Panc1 (cell line): ENCODE results near the gene EML6.

Source experiments
- POLR2AphosphoS5 ChIP-seq: IDR thresholded peaks from 2 replicates; pipeline ENCODE4 v1.6.1; 2012; ENCODE audit warnings: mild to moderate bottlenecking, low read depth, low read length, moderate library complexity
- REST ChIP-seq, 2 experiments: IDR thresholded peaks; 2 replicates each; pipeline ENCODE4 v1.6.1; 2011 to 2012; ENCODE audit warnings: low read depth in 2 of 2, control low read depth in 1 of 2, low read length in 1 of 2, mild to moderate bottlenecking in 1 of 2, moderate library complexity in 1 of 2; ENCODE audit not compliant: insufficient read depth in 1 of 2
- SIN3A ChIP-seq: IDR thresholded peaks from 2 replicates; pipeline ENCODE4 v1.6.1; 2012; ENCODE audit warnings: low read depth, mild to moderate bottlenecking, low read length, moderate library complexity, borderline replicate concordance; ENCODE audit not compliant: insufficient read depth
- TF ChIP-seq, protein P1 (sequence below): fragments of 450-650 bp; IDR thresholded peaks from 2 replicates; pipeline ENCODE4 v1.5.1; 2017; ENCODE audit warnings: mild to moderate bottlenecking

DNA sequence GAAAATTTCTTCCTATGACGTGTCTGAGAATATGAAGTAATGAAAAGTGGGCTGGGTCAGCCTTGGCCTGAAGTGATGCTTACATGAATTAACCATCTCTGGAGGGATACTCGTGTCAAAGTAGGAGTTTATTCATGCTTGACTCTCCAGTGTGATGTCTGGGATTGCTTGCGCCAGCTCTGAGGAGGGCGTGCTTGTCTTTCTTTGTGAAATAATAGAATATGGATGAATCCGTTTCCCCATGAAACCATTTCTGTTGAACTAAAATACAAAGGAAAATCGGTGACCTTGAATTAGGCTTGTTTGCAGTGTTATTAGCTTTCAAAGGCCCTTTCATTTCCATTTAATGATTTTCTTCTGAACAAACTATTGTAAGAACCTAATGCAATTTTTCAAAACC is 77.9 kb downstream of the EML6 start:
- TF ChIP-seq, protein P1, sequence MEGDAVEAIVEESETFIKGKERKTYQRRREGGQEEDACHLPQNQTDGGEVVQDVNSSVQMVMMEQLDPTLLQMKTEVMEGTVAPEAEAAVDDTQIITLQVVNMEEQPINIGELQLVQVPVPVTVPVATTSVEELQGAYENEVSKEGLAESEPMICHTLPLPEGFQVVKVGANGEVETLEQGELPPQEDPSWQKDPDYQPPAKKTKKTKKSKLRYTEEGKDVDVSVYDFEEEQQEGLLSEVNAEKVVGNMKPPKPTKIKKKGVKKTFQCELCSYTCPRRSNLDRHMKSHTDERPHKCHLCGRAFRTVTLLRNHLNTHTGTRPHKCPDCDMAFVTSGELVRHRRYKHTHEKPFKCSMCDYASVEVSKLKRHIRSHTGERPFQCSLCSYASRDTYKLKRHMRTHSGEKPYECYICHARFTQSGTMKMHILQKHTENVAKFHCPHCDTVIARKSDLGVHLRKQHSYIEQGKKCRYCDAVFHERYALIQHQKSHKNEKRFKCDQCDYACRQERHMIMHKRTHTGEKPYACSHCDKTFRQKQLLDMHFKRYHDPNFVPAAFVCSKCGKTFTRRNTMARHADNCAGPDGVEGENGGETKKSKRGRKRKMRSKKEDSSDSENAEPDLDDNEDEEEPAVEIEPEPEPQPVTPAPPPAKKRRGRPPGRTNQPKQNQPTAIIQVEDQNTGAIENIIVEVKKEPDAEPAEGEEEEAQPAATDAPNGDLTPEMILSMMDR, result no peak
- TF ChIP-seq POLR2AphosphoS5 (no peak), REST (IDR thresholded peaks at IDR 0.05; ENCODE audit: insufficient read depth in 1 of 2, low read depth in 2 of 2, low read length in 1 of 2) (no peak), SIN3A (no peak)
